H9 (cell line): Measurements from ENCODE around the gene HS6ST2. TPM values are rescaled to one million over a fixed set of nuclear protein-coding genes. Genes with fewer than 3 reads are reported as not detected.

ENCODE experiments used
- DNase-seq: peaks from one replicate; pipeline ENCODE4 v3.0.0-alpha.2; 2017
- H2AFZ ChIP-seq: one replicate; pipeline ENCODE4 v1.6.1; 2013; ENCODE audit warnings: mild to moderate bottlenecking, low read length, control low read depth, moderate library complexity
- H2AK5ac ChIP-seq: 2 replicates; pipeline ENCODE4 v1.6.1; 2013; ENCODE audit warnings: low read length, control low read depth, mixed read lengths; ENCODE audit not compliant: insufficient read length
- H2BK120ac ChIP-seq: one replicate; pipeline ENCODE4 v1.6.1; 2013; ENCODE audit warnings: low read depth, mild to moderate bottlenecking, low read length, control low read depth, inconsistent platforms; ENCODE audit not compliant: poor library complexity, severe bottlenecking
- H2BK12ac ChIP-seq: 2 replicates; pipeline ENCODE4 v1.6.1; 2013; ENCODE audit warnings: low read length, control low read depth, mixed read lengths, low read depth; ENCODE audit not compliant: insufficient read length
- H2BK15ac ChIP-seq: 2 replicates; pipeline ENCODE4 v1.6.1; 2013; ENCODE audit warnings: low read depth, low read length, control low read depth
- H2BK20ac ChIP-seq: one replicate; pipeline ENCODE4 v1.6.1; 2013; ENCODE audit warnings: low read depth, mild to moderate bottlenecking, low read length, control low read depth, inconsistent platforms; ENCODE audit not compliant: poor library complexity, severe bottlenecking
- H2BK5ac ChIP-seq: 2 replicates; pipeline ENCODE4 v1.6.1; 2013; ENCODE audit warnings: low read length, control low read depth, mixed read lengths; ENCODE audit not compliant: insufficient read length
- H3K14ac ChIP-seq: 2 replicates; pipeline ENCODE4 v1.6.1; 2013; ENCODE audit warnings: low read length, control low read depth; ENCODE audit not compliant: insufficient read depth
- H3K18ac ChIP-seq: 2 replicates; pipeline ENCODE4 v1.6.1; 2013; ENCODE audit warnings: low read depth, mild to moderate bottlenecking, mixed read lengths, low read length, control low read depth; ENCODE audit not compliant: insufficient read length
- H3K23ac ChIP-seq: 2 replicates; pipeline ENCODE4 v1.6.1; 2013; ENCODE audit warnings: low read length, control low read depth, mixed read lengths, low read depth; ENCODE audit not compliant: insufficient read length
- H3K23me2 ChIP-seq: 2 replicates; pipeline ENCODE4 v1.6.1; 2013; ENCODE audit warnings: low read depth, mild to moderate bottlenecking, mixed read lengths, low read length, control low read depth; ENCODE audit not compliant: insufficient read length, poor library complexity, severe bottlenecking
- H3K27ac ChIP-seq: 2 replicates; pipeline ENCODE4 v1.5.1; 2013; ENCODE audit warnings: low read length, control low read depth, mixed read lengths, low read depth; ENCODE audit not compliant: insufficient read length
- H3K27me3 ChIP-seq: 2 replicates; pipeline ENCODE4 v1.6.1; 2013; ENCODE audit warnings: low read length, control low read depth, inconsistent platforms; ENCODE audit not compliant: insufficient read depth
- H3K4ac ChIP-seq: 2 replicates; pipeline ENCODE4 v1.6.1; 2013; ENCODE audit warnings: low read depth, mild to moderate bottlenecking, control low read depth, inconsistent platforms, low read length, moderate library complexity
- H3K4me1 ChIP-seq: 2 replicates; pipeline ENCODE4 v1.6.1; 2013; ENCODE audit warnings: low read length, control low read depth, inconsistent platforms; ENCODE audit not compliant: insufficient read depth
- H3K4me2 ChIP-seq: 2 replicates; pipeline ENCODE4 v1.6.1; 2013; ENCODE audit warnings: low read length, control low read depth, mixed read lengths; ENCODE audit not compliant: insufficient read length, insufficient read depth
- H3K56ac ChIP-seq: 2 replicates; pipeline ENCODE4 v1.6.1; 2013; ENCODE audit warnings: low read depth, mild to moderate bottlenecking, mixed read lengths, low read length, control low read depth; ENCODE audit not compliant: insufficient read length
- H3K79me1 ChIP-seq: 2 replicates; pipeline ENCODE4 v1.6.1; 2013; ENCODE audit warnings: low read depth, mild to moderate bottlenecking, moderate library complexity, low read length, control low read depth, inconsistent platforms; ENCODE audit not compliant: insufficient read depth, poor library complexity, severe bottlenecking
- H3K79me2 ChIP-seq: 2 replicates; pipeline ENCODE4 v1.6.1; 2013; ENCODE audit warnings: low read length, control low read depth, inconsistent platforms; ENCODE audit not compliant: insufficient read depth
- H3K9ac ChIP-seq: 2 replicates; pipeline ENCODE4 v1.6.1; 2013; ENCODE audit warnings: low read length, control low read depth, mixed read lengths; ENCODE audit not compliant: insufficient read length; ENCODE audit errors: extremely low read depth
- H3K9me3 ChIP-seq: one replicate; pipeline ENCODE4 v1.6.1; 2013; ENCODE audit warnings: low read depth, low read length, inconsistent platforms; ENCODE audit not compliant: control insufficient read depth
- H3T11ph ChIP-seq: one replicate; pipeline ENCODE4 v1.6.1; 2013; ENCODE audit warnings: mild to moderate bottlenecking, low read length, control low read depth, inconsistent platforms
- H4K20me1 ChIP-seq: one replicate; pipeline ENCODE4 v1.6.1; 2013; ENCODE audit not compliant: control insufficient read depth, insufficient read length, insufficient read depth
- H4K5ac ChIP-seq: 2 replicates; pipeline ENCODE4 v1.6.1; 2013; ENCODE audit warnings: low read depth, mild to moderate bottlenecking, mixed read lengths, low read length, control low read depth; ENCODE audit not compliant: insufficient read length
- H4K8ac ChIP-seq: replicated peaks from 2 replicates; pipeline ENCODE4 v1.6.1; 2013; ENCODE audit warnings: low read length, control low read depth, mixed read lengths, low read depth; ENCODE audit not compliant: insufficient read length
- H4K91ac ChIP-seq: 2 replicates; pipeline ENCODE4 v1.6.1; 2013; ENCODE audit warnings: low read depth, mild to moderate bottlenecking, moderate library complexity, mixed read lengths, low read length, control low read depth; ENCODE audit not compliant: insufficient read length
- H3K27ac Mint-ChIP-seq, 3 experiments: 2 replicates in 2 of 3; 3 replicates in 1 of 3; pipeline ENCODE4 v1.8.0; 2020 to 2021; ENCODE audit warnings: mixed read lengths in 3 of 3, mild to moderate bottlenecking in 1 of 3, moderate library complexity in 1 of 3
- H3K27me3 Mint-ChIP-seq: 2 replicates; pipeline ENCODE4 v1.8.0; 2021; ENCODE audit warnings: low read depth, mild to moderate bottlenecking, moderate library complexity, mixed read lengths
- H3K36me3 Mint-ChIP-seq, 3 experiments: 2 replicates in 2 of 3; 3 replicates in 1 of 3; pipeline ENCODE4 v1.8.0; 2020 to 2021; ENCODE audit warnings: low read depth in 3 of 3, mixed read lengths in 3 of 3; ENCODE audit not compliant: insufficient read depth in 1 of 3
- H3K4me1 Mint-ChIP-seq, 2 experiments: 2 replicates each; pipeline ENCODE4 v1.8.0; 2020; ENCODE audit warnings: mixed read lengths in 2 of 2
- H3K4me3 Mint-ChIP-seq, 2 experiments: 2 replicates in 1 of 2; 3 replicates in 1 of 2; pipeline ENCODE4 v1.8.0; 2020 to 2021; ENCODE audit warnings: mild to moderate bottlenecking in 2 of 2, mixed read lengths in 2 of 2, moderate library complexity in 1 of 2
- H3K9me3 Mint-ChIP-seq, 2 experiments: 2 replicates in 1 of 2; 3 replicates in 1 of 2; pipeline ENCODE4 v1.8.0; 2020; ENCODE audit warnings: mild to moderate bottlenecking in 2 of 2, mixed read lengths in 2 of 2, moderate library complexity in 1 of 2
- WGBS: extraction: QIAGEN DNeasy Blood & Tissue Kit; methylation state at CpG from one replicate; pipeline ENCODE4 v1.1.7; 2013; ENCODE audit warnings: missing lambda C conversion rate, low lambda C conversion rate, mixed read lengths; ENCODE audit not compliant: insufficient read length; ENCODE audit errors: extremely low coverage; 5-methylcytosine and 5-hydroxymethylcytosine counted together
- total RNA-seq: library from RNA; stranded (reverse); gene quantifications from 2 replicates; pipeline ENCODE4 v1.2.1, GENCODE V29; 2021
- TF ChIP-seq, protein P1 (sequence below): fragments of 200-600 bp; sonication (generic); conservative IDR thresholded peaks from 3 replicates; pipeline ENCODE4 v1.8.0; 2021; ENCODE audit warnings: antibody characterized with exemption, mild to moderate bottlenecking

The HS6ST2 gene
- total RNA-seq, 1 experiment from 2014 or later = 4.8 TPM

DNA sequence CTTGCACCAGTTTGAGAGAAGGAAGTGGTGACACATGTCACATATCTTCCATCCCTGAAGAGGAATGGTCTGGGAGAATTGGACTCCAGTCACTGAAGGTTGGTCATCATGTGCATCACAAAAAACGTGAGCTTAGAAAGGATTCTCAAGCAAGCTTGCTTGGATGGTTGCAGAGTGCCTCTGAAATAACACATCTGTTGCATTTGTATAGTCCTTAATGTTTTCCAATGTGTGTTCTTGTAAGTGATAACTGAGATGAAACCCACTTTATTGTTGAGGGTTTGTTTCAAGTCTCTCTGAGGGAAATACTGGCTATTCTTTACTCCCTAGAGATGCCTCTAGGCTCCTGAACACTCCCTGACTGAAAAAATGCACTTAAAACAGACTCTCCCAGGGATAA, 285.1 kb downstream of the HS6ST2 start:
- no peak overlapping the region for H2AK5ac ChIP-seq
- no peak overlapping the region for H3K27ac Mint-ChIP-seq
- no peaks in the 10 kb centered on the region for H3K79me2 ChIP-seq
- H4K5ac ChIP-seq = no peak overlapping the region
- no peak overlapping the region for H2BK12ac ChIP-seq
- H3K27ac ChIP-seq = no peak overlapping the region
- peaks cover 54 to 74% of the 10 kb centered on the region in 2 experiments for H3K4me1 Mint-ChIP-seq
- WGBS = no CpG with 5 or more reads among the region's 1 CpG
- H3K4me2 ChIP-seq = no peak overlapping the region
- no peak overlapping the region for H2AFZ ChIP-seq
- no peaks in the 10 kb centered on the region for H3K9me3 ChIP-seq
- no peak overlapping the region for H2BK120ac ChIP-seq
- no peak for DNase-seq
- no peak overlapping the region for H3K4ac ChIP-seq
- no peak overlapping the region for H4K8ac ChIP-seq
- no peaks in the 10 kb centered on the region; a peak in 1 of 7 replicates for H3K36me3 Mint-ChIP-seq
- H3K9ac ChIP-seq = no peak overlapping the region
- H3K14ac ChIP-seq = no peak overlapping the region
- TF ChIP-seq, protein P1, sequence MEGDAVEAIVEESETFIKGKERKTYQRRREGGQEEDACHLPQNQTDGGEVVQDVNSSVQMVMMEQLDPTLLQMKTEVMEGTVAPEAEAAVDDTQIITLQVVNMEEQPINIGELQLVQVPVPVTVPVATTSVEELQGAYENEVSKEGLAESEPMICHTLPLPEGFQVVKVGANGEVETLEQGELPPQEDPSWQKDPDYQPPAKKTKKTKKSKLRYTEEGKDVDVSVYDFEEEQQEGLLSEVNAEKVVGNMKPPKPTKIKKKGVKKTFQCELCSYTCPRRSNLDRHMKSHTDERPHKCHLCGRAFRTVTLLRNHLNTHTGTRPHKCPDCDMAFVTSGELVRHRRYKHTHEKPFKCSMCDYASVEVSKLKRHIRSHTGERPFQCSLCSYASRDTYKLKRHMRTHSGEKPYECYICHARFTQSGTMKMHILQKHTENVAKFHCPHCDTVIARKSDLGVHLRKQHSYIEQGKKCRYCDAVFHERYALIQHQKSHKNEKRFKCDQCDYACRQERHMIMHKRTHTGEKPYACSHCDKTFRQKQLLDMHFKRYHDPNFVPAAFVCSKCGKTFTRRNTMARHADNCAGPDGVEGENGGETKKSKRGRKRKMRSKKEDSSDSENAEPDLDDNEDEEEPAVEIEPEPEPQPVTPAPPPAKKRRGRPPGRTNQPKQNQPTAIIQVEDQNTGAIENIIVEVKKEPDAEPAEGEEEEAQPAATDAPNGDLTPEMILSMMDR = no peak
- no peak overlapping the region for H3K18ac ChIP-seq
- peaks cover 57% of the 10 kb centered on the region; the same call in 1 of the 2 replicates for H3K27me3 ChIP-seq
- H3K79me1 ChIP-seq = no peaks in the 10 kb centered on the region
- no peak overlapping the region for H3K4me3 Mint-ChIP-seq
- no peaks in the 10 kb centered on the region for H3K23me2 ChIP-seq
- no peak overlapping the region for H2BK20ac ChIP-seq
- no peak overlapping the region for H2BK5ac ChIP-seq
- no peak overlapping the region for H3T11ph ChIP-seq
- no peaks in the 10 kb centered on the region for H4K20me1 ChIP-seq
- peaks cover 7% of the 10 kb centered on the region for H3K4me1 ChIP-seq
- H3K9me3 Mint-ChIP-seq = no peaks in the 10 kb centered on the region; a peak in 1 of 5 replicates
- no peak overlapping the region for H2BK15ac ChIP-seq
- peaks cover 100% of the 10 kb centered on the region for H3K27me3 Mint-ChIP-seq
- H3K23ac ChIP-seq = no peak overlapping the region
- H3K56ac ChIP-seq = no peak overlapping the region
- no peak overlapping the region for H4K91ac ChIP-seq
